ENCODE data around the gene CMTM4.
"Not testable (repeated sequence)": the region's sequence is repeated elsewhere in the genome, so short reads cannot be mapped to it uniquely, and the experiment has no call there.

CMTM4 gene

DNA sequence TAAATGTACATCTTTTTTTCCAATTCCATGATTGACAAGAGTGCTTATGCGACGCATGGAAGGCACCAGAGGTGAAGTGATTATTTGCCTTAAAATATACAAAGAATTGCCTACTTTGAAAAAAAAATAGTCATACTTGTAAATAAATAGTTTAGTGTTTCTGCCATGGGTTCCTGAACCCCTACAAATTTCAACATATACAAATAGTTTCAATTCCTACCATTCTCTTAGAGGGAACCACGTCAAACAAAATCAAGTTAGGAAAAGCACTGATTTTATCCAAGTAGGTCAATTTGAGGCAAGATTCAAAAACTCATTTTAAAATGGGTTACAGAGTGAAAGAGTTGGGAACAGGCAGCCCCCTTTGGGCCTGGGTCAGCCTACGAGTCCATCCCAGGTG, 80.4 kb downstream of the CMTM4 start:
- no peak for DNase-seq (ENCODE audit: low read depth in 3 of 3)

DNA sequence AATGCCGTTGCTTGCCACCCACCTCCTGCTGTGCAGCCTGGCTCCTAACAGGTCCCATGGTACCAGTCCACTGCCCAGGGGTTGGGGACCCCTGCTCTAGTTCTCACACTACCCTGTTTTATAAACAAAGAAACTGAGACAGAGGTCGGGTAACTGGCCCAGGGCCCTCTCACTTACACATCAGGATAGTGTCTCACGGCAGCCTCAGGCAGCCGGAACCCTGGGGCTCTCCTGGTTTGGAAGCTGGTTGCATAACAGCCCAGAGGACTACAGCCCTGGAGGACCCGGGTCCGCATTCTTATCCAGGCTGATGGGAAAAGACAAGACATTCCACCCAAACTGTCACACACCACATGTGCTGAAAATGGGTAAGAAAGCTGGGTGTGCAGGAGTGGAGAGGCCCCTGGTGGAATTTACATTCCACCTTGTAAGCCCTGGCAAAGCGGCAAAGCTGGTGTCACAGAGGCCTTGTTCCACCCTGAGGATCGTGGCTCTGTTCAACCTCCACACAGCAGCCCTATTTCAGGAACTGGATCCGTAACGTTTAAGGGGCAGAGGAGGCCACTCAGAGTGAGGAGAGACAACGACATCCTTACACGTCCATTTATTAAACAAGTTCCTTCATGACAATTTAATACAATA, 82.3 kb downstream of the CMTM4 start:
- DNase-seq (ENCODE audit: low read depth in 3 of 3) = no peak

DNA sequence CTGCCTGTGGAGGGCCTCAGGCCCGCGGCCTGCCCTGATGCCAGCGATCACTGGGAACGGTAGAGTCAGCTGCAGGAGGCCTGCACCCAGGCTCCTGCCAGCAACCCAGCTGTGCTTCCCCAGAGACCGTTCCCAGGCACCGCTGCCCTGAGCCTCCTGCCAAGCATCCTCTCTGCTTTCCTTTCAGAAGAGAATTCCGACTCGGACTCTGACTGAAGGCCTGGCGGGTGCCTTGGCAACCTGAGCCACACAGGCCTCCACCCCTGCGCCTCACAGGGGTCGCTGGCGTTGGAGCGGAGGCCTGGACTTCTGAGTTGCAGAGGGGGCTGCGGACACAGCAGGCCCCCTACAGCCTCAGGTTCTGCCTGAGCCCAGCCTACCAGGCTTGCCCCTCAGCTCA, 84.1 kb downstream of the CMTM4 start:
- no peak for DNase-seq (ENCODE audit: low read depth in 3 of 3)

DNA sequence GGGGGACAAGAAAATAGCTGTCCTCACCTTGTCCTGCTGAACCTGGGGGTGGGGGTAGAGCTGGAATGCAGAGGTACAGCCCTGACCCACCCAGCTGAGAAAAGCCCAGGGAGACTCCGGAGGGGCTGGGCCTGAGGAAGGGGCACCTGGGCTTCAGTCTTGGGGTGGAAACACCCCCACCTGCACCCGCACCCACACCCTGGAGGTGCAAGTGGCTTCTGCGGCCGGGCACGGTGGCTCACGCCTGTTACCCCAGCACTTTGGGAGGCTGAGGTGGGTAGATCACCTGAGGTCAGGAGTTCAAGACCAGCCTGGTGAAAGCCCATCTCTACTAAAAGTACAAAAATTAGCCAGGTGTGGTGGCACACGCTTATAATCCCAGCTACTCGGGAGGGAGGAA, 84.6 kb downstream of the CMTM4 start:
- DNase-seq (ENCODE audit: low read depth in 3 of 3) = not testable (repeated sequence)

DNA sequence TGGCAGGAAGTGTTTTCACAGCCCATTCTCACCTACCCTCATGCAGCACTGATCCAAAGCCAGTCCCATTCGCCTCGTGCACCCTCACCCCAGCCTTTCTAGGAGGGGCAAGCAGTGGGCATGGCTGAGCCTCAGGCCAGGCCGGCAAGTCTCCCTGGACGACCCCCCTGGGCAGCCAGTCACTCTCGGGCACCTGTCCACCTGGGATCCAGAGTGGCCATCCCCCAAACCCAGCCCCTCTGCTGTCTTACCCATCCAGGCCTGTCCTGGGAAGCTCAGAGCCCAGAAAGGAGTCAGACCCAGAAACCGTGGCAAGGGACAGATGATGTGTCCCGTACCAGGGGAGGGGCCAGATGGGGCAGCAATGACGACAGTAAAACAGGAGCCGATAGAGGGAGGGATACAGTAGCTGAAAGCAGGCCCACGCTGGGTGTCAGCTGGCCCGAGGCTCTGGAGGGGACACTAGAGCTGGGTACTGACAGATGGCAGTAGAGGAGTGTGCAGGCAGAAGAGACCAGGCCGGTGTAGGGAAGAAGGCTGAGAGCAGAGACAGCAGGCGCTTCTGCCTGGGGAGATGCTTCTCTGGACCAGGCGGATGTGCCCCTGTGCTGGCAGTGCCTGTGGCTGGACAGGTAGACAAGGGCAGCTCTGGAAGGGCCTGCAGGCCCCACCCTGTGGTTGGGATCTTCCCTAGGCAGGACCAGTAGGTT, 86.3 kb downstream of the CMTM4 start:
- no peak for DNase-seq (ENCODE audit: low read depth in 3 of 3)

DNA sequence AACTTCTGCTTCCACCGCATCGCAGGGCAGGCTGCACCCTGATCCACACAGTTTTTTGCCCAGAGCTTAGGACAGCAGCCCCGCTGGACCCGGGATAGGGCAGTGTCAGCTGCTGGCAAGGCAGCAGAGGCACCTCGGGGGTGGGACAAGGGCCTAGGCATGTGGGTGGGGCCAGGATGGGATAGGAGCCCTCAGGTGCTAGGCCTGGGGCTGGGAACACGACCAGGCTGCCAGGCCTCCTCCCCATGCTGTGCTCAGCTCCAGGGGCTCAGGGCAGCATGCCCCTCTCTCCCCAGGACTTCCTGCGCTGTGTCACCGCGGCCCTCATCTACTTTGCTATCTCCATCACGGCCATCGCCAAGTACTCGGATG, 87.4 kb downstream of the CMTM4 start:
- DNase-seq (ENCODE audit: low read depth in 3 of 3) = no peak

DNA sequence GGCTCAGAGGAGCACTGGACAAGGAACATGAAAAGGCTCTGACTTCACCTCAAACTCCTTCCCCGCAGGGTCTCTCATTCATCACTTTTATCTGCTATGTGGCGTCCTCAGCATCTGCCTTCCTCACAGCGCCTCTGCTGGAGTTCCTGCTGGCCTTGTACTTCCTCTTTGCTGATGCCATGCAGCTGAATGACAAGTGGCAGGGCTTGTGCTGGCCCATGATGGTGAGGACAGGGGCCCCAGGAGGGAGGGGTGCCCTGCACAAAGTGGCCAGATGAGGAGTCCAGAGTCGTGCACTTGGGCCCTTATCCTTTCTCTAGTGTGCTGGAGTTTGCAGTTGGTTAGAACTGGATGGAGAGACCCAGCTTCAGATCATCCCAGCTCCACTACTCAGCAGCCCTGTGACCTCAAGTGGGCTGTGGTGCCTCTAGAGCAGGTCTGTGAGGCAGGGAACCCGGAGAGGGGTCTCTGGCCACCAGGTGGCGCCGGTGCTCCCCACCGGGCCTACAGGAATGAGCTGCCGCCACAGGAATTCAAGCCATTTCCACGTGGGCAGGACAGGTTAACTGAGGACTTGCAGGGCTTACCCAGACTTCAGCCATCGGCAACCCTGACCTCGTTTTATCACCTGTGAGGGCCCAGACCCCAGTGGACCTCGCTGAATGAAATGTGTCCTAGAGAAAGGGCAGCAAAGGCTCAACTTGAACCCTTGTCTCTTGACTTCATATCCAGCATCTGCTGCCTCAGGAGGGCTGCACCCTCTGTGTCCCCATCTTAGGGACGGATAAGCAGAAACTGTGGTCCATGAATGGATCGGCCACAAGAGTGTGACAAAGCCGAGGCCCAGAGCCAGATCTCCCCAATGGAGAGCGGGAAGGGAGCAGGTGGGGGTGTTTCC, 88.1 kb downstream of the CMTM4 start:
- DNase-seq (ENCODE audit: low read depth in 3 of 3) = peak; percentile 72 to 87 (median 75)

DNA sequence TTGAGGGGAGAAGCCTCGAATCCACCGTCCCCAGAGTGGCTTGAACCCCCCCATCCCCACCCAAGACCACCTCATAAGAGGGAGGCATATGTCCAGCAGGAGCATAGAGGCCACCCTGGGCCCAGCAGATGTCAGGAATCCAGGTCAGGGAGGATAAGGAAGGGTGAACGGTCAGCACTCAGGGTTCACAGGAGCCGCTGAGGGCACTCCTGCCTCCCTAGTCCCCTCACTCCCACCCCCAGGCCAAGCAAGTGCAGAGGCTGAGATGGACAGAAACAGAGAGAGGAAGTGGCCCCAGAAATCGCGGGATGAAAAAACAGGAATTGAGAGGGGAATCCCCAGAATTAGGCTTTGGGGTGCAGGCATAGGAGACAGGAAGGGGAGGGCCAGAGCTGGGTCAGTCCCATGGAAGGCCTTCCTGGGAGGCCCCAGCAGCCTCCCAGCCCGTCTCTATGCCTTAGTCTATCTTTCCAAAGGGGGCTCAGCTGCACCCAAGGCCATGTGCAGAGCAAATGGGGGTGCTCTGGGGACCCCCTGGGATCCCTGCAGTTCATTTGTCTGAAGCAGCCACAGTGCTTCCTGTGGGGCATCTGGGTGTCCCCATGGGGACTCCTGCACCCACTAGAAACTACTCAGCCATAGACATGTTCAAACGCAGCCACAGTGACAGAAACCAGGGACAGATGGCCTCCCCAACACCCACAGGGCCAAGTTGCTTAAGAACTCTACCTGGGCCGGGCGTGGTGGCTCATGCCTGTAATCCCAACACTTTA, 90.4 kb downstream of the CMTM4 start:
- no peak for DNase-seq (ENCODE audit: low read depth in 3 of 3)

DNA sequence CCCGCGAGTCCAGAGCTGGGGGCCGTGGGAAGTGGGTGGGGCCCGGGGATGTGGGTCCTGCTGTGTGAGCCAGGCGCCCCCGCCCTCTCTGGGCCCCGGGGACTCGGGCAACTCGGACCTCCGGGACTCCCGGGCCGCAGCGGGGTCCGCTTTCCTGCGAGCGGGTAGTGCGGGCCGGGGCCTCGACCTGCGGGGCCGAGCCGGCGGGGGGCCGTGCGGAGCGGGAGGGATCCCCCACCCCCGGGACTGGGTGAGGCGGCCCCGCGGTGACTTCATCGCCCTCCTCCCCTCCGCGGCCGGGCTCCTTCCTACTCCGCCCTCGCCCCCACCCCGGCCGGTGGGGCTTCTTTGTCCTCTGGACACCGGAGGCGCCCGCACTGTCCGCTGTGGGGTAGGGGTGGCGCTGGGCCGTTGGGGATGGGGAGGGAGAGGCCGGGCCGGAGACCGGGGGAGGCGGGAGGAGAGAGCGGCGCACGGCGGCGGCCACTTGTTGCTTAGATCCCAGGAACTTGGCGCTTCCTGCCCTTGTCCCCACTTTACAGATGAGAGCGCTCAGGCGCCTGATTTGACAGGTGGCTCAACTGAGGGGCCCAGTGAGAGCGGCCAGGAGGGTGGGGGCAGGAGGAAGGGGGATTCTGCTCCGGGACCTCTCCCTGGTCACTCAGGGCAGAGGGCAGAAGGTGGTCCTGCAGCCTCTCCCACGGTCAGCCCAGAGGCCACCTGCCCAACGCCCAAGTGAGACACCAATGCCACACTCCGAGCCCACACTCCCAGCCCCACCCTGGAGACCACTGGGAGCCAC, 91.2 kb downstream of the CMTM4 start:
- peak in 1 of 3 experiments; percentile 40 for DNase-seq (ENCODE audit: low read depth in 3 of 3)

DNA sequence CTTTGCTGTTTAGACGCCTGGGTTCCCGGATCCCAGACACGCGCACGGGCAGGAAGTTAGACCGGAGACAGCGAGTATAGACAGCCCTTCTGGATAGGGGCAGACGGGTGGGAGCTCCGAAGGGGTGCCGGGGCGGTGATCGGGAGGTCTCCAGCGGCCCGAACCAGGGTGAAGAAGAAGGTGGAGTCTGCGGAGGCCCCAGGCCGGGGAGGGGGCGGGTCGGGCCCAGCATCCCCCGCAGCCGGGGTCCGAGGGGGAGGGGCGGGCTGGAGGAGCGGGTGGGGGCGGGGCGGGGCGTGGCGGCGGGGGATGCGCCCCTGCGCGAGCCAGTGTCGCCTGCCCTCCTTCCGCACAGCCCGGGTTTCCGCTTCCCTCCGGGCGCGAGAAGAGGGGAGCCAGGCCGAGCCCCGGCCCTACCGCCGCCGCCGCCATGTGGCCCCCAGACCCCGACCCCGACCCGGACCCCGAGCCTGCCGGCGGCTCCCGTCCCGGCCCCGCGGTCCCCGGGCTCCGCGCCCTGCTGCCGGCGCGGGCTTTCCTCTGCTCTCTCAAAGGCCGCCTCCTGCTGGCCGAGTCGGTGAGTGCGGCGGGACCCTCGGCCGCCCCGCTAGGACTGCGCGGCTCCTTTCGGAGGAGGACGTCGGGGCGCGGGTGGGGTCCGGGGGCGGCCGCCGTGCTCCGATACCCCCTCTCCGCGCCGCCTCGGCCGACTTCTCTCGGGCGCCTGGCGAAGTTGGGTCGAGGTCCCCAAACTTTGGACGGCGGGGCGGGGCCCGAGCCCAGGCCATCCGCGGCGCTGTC, 92.0 kb downstream of the CMTM4 start, which contains the start of gene CMTM3:
TSS of gene CMTM3 (plus strand) at position 329 of the 801 bp plus-strand sequence. CDS start at position 431, 102 bp downstream.
- peak; percentile 53 to 74 (median 55) for DNase-seq (ENCODE audit: low read depth in 3 of 3)

DNA sequence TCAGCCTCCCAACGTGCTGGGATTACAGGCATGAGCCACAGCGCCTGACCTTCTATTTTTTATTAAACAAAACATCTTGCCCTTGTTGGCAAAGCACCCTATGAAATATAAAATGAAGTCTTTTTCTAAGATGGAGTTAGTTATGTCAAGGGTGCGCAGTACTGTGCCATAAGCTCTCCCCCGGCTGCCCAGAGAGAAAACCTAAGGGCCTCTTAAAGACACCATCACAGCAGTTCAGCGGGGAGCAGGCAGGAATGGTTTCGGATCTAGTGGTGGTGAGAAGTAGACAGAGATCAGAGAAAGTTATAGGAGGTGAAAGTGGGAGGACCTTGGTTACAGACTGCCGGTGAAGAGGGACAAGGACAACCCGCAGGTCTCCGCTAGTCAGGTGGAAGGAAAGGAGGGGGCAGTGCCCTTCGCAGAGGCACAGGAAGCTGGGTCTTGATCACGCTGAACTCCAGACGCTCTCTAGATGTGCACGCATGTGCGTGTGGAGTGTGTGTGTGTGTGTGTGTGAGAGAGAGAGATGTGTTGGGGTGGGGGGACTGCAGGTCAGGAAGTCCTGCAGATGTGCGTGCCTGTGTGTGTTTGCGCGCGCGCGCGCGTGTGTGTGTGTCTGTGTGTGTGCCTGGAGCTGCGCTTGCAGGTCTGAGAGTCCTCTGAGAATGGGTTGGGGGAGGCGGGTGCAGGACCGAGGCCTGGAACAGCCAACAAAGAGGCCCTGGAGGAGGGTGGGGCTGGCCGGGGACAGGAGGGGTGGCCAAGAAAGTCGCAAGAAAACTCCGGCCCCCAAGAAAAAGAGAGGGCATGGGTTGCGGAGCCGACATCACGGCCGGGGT, 92.8 kb downstream of the CMTM4 start:
- peak in 2 of 3 experiments; percentile 31 to 64 for DNase-seq (ENCODE audit: low read depth in 3 of 3)

DNA sequence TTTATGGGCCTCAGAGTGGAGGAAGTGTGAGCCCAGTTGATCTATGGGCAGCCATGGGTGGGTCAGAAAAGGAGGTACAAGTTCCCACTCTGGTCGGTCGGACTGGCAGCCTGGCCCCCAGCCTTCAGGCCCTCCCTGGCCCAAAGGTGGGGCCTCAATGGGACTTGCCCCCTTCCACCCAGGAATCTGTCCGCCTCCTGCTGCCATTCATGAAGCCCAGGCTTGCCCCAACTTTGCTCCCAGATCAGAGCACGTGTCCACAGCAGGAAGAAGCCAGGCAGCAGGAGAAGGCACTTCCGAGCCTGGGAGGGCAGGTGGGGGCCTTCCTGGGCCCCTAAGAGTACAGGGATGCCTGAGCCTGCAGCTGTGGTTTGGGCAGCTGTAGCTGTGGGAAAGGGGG, 95.1 kb downstream of the CMTM4 start:
- no peak for DNase-seq (ENCODE audit: low read depth in 3 of 3)

DNA sequence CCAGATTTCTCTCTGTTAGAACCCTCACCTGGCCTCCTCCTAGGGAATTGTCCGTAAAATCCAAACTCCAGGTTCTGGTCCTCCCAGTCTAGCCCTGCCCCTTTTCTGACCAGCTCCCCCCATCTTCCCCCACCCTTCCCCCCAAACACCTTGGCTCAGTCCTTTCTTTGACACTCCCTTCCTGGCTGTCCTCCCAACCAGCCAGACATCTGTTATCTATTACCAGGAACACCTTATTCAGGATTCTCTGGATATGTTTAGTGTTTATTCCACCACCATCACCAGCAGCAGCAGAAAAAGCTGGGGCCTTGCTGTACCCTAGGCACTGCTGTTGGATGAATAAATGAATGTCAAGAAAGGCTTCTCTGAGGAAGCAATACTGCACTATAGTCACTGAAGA, 96.1 kb downstream of the CMTM4 start:
- no peak for DNase-seq (ENCODE audit: low read depth in 3 of 3)

DNA sequence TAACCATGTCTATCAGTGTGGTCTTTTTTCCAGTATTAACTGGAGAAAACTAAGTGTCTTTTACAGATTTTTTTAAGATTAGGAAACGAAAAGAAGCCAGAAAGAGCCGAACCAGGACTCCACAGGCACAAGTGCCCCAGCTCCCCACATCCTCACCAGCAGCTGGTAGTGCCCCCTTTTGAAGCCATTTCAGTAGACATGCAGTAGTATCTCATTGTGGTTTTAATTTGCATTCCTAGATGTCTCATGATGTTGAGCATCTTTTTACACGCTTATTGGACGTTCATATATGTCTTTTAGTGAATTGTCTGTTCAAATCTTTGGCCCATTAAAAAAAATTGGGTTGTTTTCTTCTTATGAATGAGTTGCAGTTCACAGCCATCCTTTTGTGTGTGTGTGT, 96.8 kb downstream of the CMTM4 start:
- DNase-seq (ENCODE audit: low read depth in 3 of 3) = no peak

DNA sequence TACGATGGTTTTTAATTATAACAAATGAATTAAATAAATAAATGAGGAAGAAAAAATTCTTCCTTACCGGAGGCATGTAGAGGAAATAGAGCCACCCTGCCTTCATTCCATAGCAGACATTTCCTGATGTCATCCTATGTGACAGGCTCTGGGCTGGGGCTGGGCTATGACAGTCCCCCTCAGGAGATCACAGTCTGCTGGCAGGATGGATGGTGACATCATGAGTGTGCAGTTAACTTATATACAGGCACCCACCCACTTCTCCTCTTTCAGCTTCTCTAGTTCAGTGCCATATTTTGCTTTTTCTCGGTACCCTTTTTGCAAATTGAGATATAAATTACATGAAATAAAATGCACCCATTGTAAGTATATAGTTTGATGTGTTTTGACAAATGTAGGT, 98.4 kb downstream of the CMTM4 start:
- DNase-seq (ENCODE audit: low read depth in 3 of 3) = no peak

DNA sequence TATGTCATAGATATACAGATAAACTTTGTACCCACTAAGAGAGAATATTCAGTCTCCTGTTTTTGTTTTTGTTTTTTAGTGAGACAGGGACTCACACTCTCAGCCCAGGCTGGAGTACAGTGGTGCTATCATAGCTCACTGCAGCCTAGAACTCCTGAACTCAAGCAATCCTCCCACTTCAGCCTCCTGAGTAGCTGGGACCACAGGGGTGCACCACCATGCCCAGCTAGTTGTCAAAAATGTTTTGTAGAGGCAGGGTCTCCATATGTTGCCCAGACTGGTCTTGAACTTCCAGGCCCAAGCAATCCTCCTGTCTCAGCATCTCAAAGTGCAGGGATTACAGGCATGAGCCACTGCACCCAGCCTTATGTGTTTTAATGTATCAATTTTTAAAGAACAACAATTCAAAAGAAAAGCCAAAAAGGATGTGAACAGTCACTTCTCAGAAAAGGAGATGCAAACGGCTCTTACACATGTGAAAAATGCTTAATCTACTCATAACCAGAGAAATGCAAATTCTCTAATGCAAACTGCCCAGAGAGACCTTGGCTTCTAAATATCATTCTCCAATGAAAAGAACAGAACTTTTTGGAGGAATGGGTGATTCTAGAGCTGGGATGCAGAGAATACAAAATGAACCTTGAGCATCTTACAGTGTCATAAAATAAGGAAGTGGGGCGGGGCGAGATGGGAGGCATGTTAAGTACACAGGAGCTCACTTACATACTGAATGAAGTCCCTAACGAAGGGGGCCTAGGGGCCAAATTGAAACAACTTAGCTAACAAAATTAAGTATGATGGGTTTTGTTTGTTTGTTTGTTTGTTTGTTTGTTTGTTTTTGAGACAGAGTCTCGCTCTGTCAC, 99.3 kb downstream of the CMTM4 start:
- DNase-seq (ENCODE audit: low read depth in 3 of 3) = no peak

DNA sequence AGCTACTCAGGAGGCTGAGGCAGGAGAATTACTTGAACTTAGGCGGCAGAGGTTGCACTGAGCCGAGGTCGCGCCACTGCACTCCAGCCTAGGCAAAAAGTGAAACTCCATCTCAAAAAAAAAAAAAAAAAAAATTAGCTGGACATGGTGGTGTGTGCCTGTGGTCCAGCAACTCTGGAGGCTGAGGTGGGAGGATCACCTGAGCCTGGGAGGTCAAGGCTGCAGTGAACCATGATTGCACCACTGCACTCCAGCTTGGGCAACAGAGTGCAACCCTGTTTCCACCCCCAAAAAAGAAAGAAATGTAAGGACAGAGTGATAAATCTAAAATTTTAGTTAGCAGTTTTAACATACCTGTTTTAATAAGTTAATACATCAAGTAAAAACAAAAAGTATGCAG, 100.0 kb downstream of the CMTM4 start:
- not testable (repeated sequence) for DNase-seq (ENCODE audit: low read depth in 3 of 3)

DNA sequence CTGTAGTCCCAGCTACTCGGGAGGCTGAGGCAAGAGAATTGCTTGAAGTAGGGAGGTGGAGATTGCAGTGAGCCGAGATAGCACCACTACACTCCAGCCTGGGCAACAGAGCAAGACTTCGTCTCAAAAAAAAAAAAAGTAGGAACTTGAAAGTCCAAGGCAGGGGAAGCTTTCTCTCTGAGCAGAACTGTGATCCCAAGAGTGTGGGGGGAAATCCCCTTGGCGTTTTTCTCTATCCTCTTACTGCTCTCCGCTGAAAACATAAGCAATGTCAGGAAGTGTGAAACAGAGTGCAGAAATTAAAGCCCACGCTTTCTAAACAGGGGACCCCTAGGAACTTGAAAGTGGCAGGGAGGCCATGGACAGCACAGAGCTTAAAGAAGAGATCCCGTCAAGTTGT, 101.8 kb downstream of the CMTM4 start:
- no peak for DNase-seq (ENCODE audit: low read depth in 3 of 3)

Data from stimulated activated CD4-positive, alpha-beta T cell treated with anti-CD3 and anti-CD28 coated beads, TNF-alpha, amount 100 ng/mL, for 24 hours (primary cell).